Endothelial cell of umbilical vein (primary cell): ENCODE results near the gene ATP8A2.

Experiments
- CTCF ChIP-seq, 2 donors: IDR thresholded peaks; 1 replicate in 1 of 2; 2 replicates in 1 of 2; pipeline ENCODE4 v1.5.1; 2011; ENCODE audit warnings: low read length in 2 of 2, mild to moderate bottlenecking in 2 of 2, moderate library complexity in 2 of 2, control low read depth in 1 of 2, inconsistent platforms in 1 of 2, low read depth in 1 of 2; ENCODE audit not compliant: insufficient read depth in 1 of 2; ENCODE audit errors: extremely low read depth in 1 of 2
- GATA2 ChIP-seq: IDR thresholded peaks from 2 replicates; pipeline ENCODE4 v1.7.0; 2011; ENCODE audit warnings: low read depth, mild to moderate bottlenecking, moderate library complexity, mixed read lengths, low read length; ENCODE audit not compliant: insufficient read length, insufficient read depth
- POLR2AphosphoS5 ChIP-seq: IDR thresholded peaks from 2 replicates; pipeline ENCODE4 v1.6.1; 2012; ENCODE audit warnings: low read depth, mild to moderate bottlenecking, control low read depth, low read length, moderate library complexity; ENCODE audit not compliant: insufficient read depth

GRCh38 chr13:25904830-25905229 lies 533.1 kb downstream of the ATP8A2 start:
- TF ChIP-seq CTCF (IDR thresholded peaks at IDR 0.05; ENCODE audit: extremely low read depth in 1 of 2, insufficient read depth in 1 of 2, low read depth in 1 of 2, low read length in 2 of 2) (no peak), POLR2AphosphoS5 (no peak), GATA2 (no peak)
